Colon (tissue), 2 donors: Measurements from ENCODE around the gene UQCRQ.

Source experiments
- FAIRE-seq: peaks from 2 replicates; lab custom pipeline; 2012; peaks lifted over from hg19 to GRCh38; lab: Jason Lieb, UNC
- donor health status: control.
- donor health status: control.

UQCRQ gene

DNA sequence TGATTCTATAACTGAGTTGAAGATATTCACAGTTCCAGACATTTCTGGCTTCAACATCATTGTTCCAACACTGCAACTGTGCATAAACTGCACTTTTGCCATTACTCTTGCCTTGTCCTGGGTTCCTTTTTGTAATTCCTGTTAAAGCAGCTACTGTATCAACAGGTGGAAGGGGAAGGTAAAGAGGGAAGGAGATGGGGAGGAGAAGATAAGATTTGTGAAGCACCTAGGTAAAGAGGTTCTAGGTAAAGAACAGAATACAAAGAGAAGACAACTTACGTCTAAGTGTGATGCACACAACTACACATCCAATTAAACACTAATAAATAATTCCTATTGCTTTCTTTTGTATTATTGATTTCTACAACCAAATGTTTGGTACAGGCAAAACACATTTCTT is 43.3 kb downstream of the UQCRQ start:
- no peak for FAIRE-seq

DNA sequence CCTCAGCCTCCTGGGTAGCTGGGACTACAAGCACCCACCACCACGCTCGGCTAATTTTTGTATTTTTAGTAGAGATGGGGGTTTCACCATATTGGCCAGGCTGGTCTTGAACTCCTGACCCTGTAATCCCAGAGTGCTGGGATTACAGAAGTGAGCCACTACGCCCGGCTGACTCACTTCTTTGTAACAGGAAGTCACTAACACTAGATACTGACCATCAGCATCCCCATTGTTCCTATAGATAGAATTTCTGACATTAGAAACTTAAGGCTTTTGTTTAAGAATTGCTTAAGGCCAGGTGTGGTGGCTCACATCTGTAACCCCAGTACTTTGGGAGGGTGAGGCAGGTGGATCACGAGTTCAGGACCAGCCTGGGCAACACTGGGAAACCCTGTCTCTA is 49.2 kb downstream of the UQCRQ start:
- FAIRE-seq, result no peak

DNA sequence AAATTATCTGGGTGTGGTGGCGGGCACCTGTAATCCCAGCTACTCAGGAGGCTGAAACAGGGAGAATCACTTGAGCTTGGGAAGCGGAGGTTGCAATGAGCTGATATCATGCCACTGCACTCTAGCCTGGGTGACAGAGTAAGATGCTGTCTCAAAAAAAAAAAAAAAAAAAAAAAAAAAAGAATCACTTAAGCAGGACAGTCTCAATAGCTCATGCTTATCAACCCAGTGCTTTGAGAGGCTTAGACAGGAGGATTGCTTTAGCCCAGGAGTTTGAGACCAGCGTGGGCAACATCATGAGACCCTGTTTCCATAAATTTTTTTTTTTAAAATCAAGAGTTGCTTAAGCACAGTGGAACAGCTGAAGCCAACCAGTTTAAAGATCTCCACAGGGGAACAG is 49.6 kb downstream of the UQCRQ start:
- FAIRE-seq, result no peak
